KMS-11 (cell line): Measurements from ENCODE around the gene TBC1D24.

Source experiments
- H2AFZ ChIP-seq: fragments of 200-600 bp; sonication (generic); 2 replicates; pipeline ENCODE4 v1.6.1; 2016; ENCODE audit warnings: antibody characterized with exemption, mixed run types, low read depth
- H3K27ac ChIP-seq: fragments of 200-600 bp; sonication (generic); 2 replicates; pipeline ENCODE4 v1.6.1; 2016; ENCODE audit warnings: mild to moderate bottlenecking, mixed run types
- H3K27me3 ChIP-seq: fragments of 200-600 bp; sonication (generic); 2 replicates; pipeline ENCODE4 v1.6.1; 2017; ENCODE audit warnings: mild to moderate bottlenecking, low read depth, mixed run types, moderate library complexity; ENCODE audit not compliant: insufficient read depth
- H3K36me3 ChIP-seq: fragments of 200-600 bp; sonication (generic); 2 replicates; pipeline ENCODE4 v1.6.1; 2017; ENCODE audit warnings: mild to moderate bottlenecking, mixed run types; ENCODE audit not compliant: insufficient read depth
- H3K4me1 ChIP-seq: fragments of 200-600 bp; sonication (generic); 2 replicates; pipeline ENCODE4 v1.6.1; 2016; ENCODE audit warnings: mild to moderate bottlenecking, low read depth, mixed run types; ENCODE audit not compliant: poor library complexity, severe bottlenecking
- H3K4me2 ChIP-seq: fragments of 200-600 bp; sonication (generic); 2 replicates; pipeline ENCODE4 v1.7.0; 2016; ENCODE audit warnings: mild to moderate bottlenecking, mixed run types
- H3K4me3 ChIP-seq: fragments of 200-600 bp; sonication (generic); IDR thresholded peaks from 2 replicates; pipeline ENCODE4 v1.6.1; 2017; ENCODE audit warnings: low read depth, low read length, mixed read lengths; ENCODE audit not compliant: insufficient read depth
- H3K79me2 ChIP-seq: fragments of 200-600 bp; sonication (generic); 2 replicates; pipeline ENCODE4 v1.6.1; 2016; ENCODE audit warnings: low read depth, mixed run types; ENCODE audit not compliant: insufficient read depth
- H3K9ac ChIP-seq: fragments of 200-600 bp; sonication (generic); 2 replicates; pipeline ENCODE4 v1.6.1; 2016; ENCODE audit warnings: mild to moderate bottlenecking, mixed run types
- H4K20me1 ChIP-seq: fragments of 200-600 bp; sonication (generic); 2 replicates; pipeline ENCODE4 v1.6.1; 2016; ENCODE audit warnings: mild to moderate bottlenecking, mixed run types; ENCODE audit not compliant: insufficient read depth
- TF ChIP-seq, protein P1 (sequence below): fragments of 200-600 bp; sonication (generic); conservative IDR thresholded peaks from 2 replicates; pipeline ENCODE4 v1.6.1; 2017; ENCODE audit warnings: low read depth, mild to moderate bottlenecking, antibody characterized with exemption, low read length, moderate library complexity, mixed read lengths

TBC1D24 gene

GRCh38 chr16:2460391-2460713, 14.6 kb upstream of the TBC1D24 start:
- no peak overlapping the region for H3K4me3 ChIP-seq
- H3K27me3 ChIP-seq: no peaks in the 10 kb centered on the region
- H3K4me2 ChIP-seq: peak overlapping the region; percentile 95
- no peaks in the 10 kb centered on the region for H4K20me1 ChIP-seq
- H2AFZ ChIP-seq: peak overlapping the region; percentile 68; the same call in 1 of the 2 replicates
- H3K79me2 ChIP-seq: 0 out of 2 replicates have a peak, but pooled peaks cover 6% of the 10 kb centered on the region
- peaks cover 18% of the 10 kb centered on the region for H3K4me1 ChIP-seq
- H3K36me3 ChIP-seq: peaks cover 3% of the 10 kb centered on the region; the same call in 1 of the 2 replicates
- TF ChIP-seq, protein P1, sequence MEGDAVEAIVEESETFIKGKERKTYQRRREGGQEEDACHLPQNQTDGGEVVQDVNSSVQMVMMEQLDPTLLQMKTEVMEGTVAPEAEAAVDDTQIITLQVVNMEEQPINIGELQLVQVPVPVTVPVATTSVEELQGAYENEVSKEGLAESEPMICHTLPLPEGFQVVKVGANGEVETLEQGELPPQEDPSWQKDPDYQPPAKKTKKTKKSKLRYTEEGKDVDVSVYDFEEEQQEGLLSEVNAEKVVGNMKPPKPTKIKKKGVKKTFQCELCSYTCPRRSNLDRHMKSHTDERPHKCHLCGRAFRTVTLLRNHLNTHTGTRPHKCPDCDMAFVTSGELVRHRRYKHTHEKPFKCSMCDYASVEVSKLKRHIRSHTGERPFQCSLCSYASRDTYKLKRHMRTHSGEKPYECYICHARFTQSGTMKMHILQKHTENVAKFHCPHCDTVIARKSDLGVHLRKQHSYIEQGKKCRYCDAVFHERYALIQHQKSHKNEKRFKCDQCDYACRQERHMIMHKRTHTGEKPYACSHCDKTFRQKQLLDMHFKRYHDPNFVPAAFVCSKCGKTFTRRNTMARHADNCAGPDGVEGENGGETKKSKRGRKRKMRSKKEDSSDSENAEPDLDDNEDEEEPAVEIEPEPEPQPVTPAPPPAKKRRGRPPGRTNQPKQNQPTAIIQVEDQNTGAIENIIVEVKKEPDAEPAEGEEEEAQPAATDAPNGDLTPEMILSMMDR: no peak
- H3K9ac ChIP-seq: peak overlapping the region; percentile 53; the same call in 1 of the 2 replicates
- no peak overlapping the region for H3K27ac ChIP-seq

DNA sequence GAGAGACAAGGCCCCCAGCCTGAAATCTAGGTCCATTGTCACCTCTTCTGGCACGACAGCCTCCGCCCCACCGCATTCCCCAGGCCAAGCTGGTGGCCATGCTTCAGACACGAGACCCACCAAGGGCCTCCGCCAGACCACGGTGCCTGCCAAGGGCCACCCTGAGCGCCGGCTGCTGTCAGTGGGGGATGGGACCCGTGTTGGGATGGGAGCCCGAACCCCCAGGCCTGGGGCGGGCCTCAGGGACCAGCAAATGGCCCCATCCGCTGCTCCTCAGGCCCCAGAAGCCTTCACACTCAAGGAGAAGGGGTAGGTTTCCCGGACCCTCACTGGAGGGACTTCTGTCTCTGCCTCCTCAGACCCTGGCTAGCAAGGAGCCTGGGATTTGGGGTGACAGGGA, 14.0 kb upstream of the TBC1D24 start:
- Histone ChIP-seq H3K4me2 (peak overlapping the region; percentile 95), H3K4me1 (peaks cover 18% of the 10 kb centered on the region), H3K36me3 (no peaks in the 10 kb centered on the region), H4K20me1 (no peaks in the 10 kb centered on the region), H2AFZ (no peak overlapping the region), H3K4me3 (no peak overlapping the region), H3K27ac (no peak overlapping the region), H3K9ac (no peak overlapping the region; the same call in 1 of the 2 replicates), H3K27me3 (no peaks in the 10 kb centered on the region), H3K79me2 (0 out of 2 replicates have a peak, but pooled peaks cover 6% of the 10 kb centered on the region)
- TF ChIP-seq, protein P1: no peak

GRCh38 chr16:2462031-2462866, 12.7 kb upstream of the TBC1D24 start:
- TF ChIP-seq, protein P1: no peak
- no peak overlapping the region for H3K4me3 ChIP-seq
- H3K9ac ChIP-seq: no peak overlapping the region
- no peaks in the 10 kb centered on the region for H4K20me1 ChIP-seq
- H3K4me1 ChIP-seq: peaks cover 18% of the 10 kb centered on the region
- H3K79me2 ChIP-seq: 0 out of 2 replicates have a peak, but pooled peaks cover 6% of the 10 kb centered on the region
- H3K4me2 ChIP-seq: no peak overlapping the region
- H3K27me3 ChIP-seq: peaks cover under 1% of the 10 kb centered on the region; the same call in 1 of the 2 replicates
- H3K27ac ChIP-seq: no peak overlapping the region
- no peaks in the 10 kb centered on the region for H3K36me3 ChIP-seq
- no peak overlapping the region for H2AFZ ChIP-seq

- Histone ChIP-seq H3K27me3 (peaks cover 6% of the 10 kb centered on the region; the same call in 1 of the 2 replicates), H3K4me1 (peaks cover 26% of the 10 kb centered on the region), H3K9ac (no peak overlapping the region), H2AFZ (no peak overlapping the region), H3K4me3 (no peak overlapping the region), H3K36me3 (no peaks in the 10 kb centered on the region), H3K4me2 (no peak overlapping the region), H4K20me1 (no peaks in the 10 kb centered on the region), H3K79me2 (0 out of 2 replicates have a peak, but pooled peaks cover 6% of the 10 kb centered on the region), H3K27ac (no peak overlapping the region)
- TF ChIP-seq, protein P1: no peak
Measured at GRCh38 chr16:2464333-2464732, 10.6 kb upstream of the TBC1D24 start.
